Caki2 (cell line): ENCODE results near the gene ARPC2. TPM values are rescaled to one million over a fixed set of nuclear protein-coding genes. Genes with fewer than 3 reads are reported as not detected.
"Not testable (repeated sequence)": the region's sequence is repeated elsewhere in the genome, so short reads cannot be mapped to it uniquely, and the experiment has no call there.

Experiments used
- DNase-seq: peaks from one replicate; pipeline ENCODE4 v3.0.0-alpha.2; 2015; ENCODE audit warnings: low read depth
- in situ Hi-C: cut with HindIII; loops from 2 replicates; pipeline ENCODE4 v1.10.0; 2016; ENCODE audit warnings: low sequenced_read_pairs, low pct_unique_long_range_greater_than_20kb, mixed read lengths
- total RNA-seq: library from RNA; depleted of rRNA; stranded (reverse); fragments of >200 nt; shearing (Covaris generic); gene quantifications from 2 replicates; pipeline ENCODE4 v1.2.3, GENCODE V29; 2014; ENCODE audit warnings: low replicate concordance; rRNA removed

Gene ARPC2
- total RNA-seq, result 470 and 533 TPM in 2 replicates

DNA sequence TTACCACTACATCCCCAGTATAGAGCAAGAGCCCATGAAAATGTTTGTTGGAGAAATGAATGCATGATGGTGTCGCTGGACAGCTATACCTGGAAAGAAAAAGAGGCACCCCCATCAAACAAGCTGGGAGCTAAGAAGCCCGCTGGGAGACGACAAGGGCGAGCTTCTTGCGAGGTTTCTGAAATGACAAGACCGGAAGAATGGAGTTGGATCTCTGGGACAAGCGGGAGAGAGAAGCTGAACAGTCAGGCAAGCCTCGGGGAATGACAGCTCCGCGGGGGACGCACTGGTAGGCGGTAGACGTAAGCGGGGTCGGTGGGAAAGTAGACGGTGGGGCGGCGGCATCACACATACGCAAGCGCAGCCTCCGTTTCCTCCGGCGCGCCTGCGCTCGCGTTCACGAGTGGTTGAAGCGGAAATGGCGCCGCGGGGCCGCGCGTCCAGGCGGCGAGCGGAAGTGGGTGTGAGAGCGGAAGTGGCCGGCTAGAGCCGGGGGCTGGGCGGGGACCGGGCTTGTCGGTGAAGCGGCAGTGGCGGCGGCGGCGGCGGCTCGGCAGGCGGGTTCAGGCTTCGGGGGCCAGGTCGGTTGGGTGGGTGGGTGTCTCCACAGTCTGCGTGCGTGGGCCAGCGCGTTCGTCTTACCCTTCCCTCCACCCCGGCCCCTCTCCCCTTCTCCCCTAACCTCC lies at the start of gene ARPC2:
Gene ARPC2 (plus strand): TSS at position 516 of the 686 bp plus-strand sequence. CDS start 282 bp downstream, outside the sequence.
- in situ Hi-C loops, result no loop called here
- DNase-seq, result peak; percentile 86

DNA sequence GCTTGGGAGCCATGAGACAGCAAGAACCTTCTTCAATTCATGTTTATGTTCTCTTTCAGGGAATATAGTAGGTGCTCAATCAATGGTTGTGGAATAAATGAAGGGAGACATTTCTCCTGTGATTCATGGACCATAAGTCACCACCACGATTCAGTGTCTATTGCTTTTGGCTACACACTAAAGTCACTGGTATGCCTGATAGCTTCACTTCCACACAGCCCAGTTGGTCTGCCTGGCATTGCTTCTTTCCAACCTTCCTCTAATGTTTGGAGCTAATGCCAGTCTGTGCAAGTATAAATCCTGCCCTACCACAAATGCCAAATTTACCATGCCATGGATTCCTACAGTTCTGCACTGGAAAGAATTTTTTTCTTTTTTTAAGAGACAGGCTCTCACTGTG lies 49.0 kb upstream of the ARPC2 start:
- DNase-seq, result no peak
- in situ Hi-C loops, result no loop called here

DNA sequence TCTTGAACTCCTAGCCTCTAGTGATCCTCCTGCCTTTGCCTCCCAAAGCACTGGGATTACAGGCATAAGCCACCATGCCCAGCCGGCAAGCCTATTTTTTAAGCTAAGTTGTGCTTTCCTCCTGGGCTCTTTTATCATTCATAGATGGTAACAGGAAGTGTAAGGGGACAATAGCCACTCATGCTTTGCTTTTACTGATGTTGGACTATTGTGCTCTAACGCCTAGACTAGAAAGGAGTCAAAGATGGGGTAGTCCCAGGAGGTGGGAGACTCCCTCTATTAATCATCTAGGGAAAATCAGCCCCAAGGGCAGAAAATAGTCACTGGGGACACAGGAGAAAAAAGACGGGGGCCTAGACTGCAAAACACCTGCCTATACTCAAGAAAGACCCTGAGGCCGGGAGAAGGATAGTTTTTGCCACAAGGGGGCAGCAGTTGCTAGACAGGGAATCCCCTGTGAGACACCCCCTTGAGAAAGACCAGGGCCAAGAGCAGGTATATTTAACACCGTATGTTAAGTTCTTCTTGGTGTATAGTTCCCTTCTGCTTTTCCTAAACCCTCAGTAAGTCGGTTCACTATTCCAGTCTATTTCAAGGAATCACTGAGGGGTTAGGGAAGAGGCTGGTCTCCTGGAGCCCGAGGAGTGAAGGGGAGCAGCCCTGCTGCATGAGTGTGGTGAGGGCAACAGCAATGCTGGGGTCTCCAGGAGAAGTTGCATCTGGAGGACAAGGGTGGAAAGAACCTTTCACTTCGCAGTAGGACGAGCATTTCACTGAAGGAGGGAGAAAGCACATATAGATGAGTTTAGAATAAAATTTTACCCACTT lies 48.1 kb upstream of the ARPC2 start:
- in situ Hi-C loops, result no loop called here
- peak; percentile 20 for DNase-seq

GRCh38 chr2:218169757-218170546 lies 47.0 kb upstream of the ARPC2 start:
- no peak for DNase-seq
- in situ Hi-C loops, result no loop called here

DNA sequence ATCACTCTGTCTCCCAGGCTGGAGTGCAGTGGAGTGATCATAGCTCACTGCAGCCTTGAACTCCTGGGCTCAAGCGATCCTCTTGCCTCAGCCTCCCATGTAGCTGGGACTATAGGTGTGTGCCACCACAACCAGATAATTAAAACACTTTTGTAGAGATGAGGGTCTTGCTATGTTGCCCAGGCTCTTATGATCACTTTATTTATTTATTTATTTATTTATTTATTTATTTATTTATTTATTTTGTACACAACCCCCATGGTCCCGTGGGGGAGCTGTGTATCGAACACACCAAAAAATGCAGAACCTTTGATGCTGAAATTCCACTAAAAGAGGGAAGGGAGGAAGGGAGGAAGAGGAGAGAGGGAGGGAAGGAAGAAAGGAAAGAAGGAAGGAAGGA lies 45.2 kb upstream of the ARPC2 start:
- in situ Hi-C loops, DNase-seq: not testable (repeated sequence)

DNA sequence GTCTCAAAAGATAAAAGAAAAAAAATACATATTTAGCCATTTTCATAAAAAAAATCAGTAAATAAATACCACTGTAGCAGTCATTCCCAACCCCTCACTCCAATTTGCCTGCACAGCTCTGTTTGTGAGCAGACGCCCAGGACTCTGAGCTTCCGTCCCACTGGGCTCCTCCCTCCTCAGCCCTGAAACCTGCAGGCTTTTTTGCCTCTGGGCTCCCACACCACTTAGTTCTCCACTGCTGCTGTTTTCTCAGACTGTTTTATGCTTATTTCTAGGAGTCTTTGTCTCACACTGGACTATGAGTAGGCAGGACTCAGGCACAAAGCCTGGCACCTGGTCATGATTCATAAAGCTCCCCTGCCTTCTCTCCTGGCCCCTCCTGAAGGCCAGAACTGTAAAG lies 44.1 kb upstream of the ARPC2 start:
- DNase-seq, result no peak
- in situ Hi-C loops, result no loop called here

DNA sequence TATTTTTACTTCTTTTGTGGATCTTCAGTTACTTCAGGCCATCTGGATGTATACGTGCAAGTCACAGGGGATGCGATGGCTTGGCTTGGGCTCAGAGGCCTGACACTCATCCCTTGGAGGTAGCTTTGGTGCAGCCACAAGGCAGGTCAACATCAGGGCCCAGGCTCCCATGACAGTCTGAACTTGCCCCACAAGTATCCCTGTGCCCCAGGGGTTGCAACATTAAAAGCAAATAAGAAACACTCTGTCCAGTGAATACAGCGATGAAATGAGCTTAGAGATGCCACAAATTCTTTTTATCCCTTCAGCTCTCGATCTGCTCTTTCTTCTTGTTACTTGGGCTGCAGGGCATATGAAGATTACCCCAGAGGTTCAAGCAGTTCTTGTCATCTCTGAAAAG lies 37.2 kb upstream of the ARPC2 start:
- DNase-seq, result no peak
- in situ Hi-C loops, result no loop called here

GRCh38 chr2:218180467-218181114 lies 36.4 kb upstream of the ARPC2 start:
- in situ Hi-C loops, result no loop called here
- DNase-seq, result no peak

- in situ Hi-C loops, result no loop called here
Observed at GRCh38 chr2:218184331-218184730, 32.7 kb upstream of the ARPC2 start.

GRCh38 chr2:218186355-218186766 lies 30.6 kb upstream of the ARPC2 start:
- in situ Hi-C loops, result no loop called here
- peak; percentile 74 for DNase-seq

More at GRCh38 chr2:218184331-218184730, 32.7 kb upstream of the ARPC2 start:
- DNase-seq, result no peak

GRCh38 chr2:218186876-218187275 lies 30.1 kb upstream of the ARPC2 start:
- no peak for DNase-seq
- in situ Hi-C loops, result no loop called here

DNA sequence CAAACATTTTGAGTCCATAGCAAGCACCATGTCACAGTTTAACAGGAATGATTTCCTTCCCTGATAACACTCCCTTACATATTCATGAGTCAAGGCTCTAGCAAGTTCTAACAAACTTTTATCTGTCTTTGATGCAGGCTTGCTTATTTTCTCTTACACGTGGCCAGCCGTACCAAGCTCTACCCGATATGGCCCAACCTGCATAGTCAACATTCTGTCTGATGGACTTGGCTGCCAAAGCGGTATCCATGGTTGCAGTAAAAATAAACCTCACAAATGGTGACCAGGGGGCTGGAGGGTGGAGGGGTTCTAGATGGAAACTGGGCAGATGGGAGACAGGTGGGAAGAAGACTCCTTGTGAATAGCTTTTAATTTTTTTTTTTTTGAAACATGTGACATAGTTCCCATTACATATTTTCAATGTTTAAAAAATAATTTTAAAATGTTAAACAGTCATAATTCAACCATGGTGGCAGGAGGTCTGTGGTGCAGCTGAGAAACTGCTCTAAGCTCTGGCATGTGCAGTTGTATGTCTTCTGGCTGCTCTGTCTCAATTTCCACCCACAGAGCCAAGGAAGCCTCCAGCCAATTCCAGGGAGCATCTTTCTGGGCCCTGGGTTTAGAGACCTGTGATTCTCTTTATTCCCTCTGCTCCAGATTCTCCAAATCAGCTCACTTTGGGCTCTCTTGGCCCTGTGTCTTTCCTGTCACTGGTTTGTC lies 29.5 kb upstream of the ARPC2 start:
- in situ Hi-C loops, result no loop called here
- DNase-seq, result no peak

GRCh38 chr2:218188528-218188927 lies 28.5 kb upstream of the ARPC2 start:
- in situ Hi-C loops, result no loop called here

GRCh38 chr2:218192902-218193430 lies 24.0 kb upstream of the ARPC2 start:
- in situ Hi-C loops, result no loop called here
- DNase-seq, result no peak

More at GRCh38 chr2:218188528-218188927, 28.5 kb upstream of the ARPC2 start:
- DNase-seq, result no peak

- in situ Hi-C loops, result no loop called here
- no peak for DNase-seq
Observed at GRCh38 chr2:218193701-218194100, 23.3 kb upstream of the ARPC2 start.

DNA sequence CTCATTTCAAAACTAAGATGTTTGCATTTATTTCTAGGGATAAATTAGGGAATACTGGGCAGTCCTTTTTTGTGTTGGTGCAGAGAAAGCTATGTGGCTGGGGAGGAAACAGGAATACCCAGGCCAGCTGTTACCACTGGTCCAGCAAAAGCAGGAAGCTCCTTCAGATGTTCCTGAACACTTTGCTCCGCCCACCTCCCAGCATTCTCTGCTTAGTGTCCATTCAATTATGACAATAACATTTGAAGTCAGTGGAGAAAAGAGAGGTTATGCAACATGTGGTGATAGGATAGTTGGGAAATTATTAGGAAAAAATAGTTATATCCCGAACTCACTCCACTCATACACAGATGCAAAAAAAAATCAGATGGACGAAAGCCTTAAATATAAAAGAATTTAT lies 22.1 kb upstream of the ARPC2 start:
- in situ Hi-C loops, result no loop called here
- DNase-seq, result no peak

- in situ Hi-C loops, result no loop called here
- no peak for DNase-seq
Observed at GRCh38 chr2:218196974-218197373, 20.0 kb upstream of the ARPC2 start.
